ENCODE data around the gene CLEC10A. TPM values are rescaled to one million over a fixed set of nuclear protein-coding genes. Genes with fewer than 3 reads are reported as not detected.

CLEC10A gene
- polyA plus RNA-seq, 3 donors: 0.89 to 2.2 (median 0.92) TPM

Other genes with a start within 250 kb of the CLEC10A start
- 1 to 10 TPM in 1 of 3 donors, under 1 TPM in 2; 0.39 to 1.4 (median 0.70) TPM for gene TEKT1, start 248.5 kb downstream of the CLEC10A start, polyA plus RNA-seq (ENCODE audit: insufficient read length in 3 of 3)
- 1 to 10 TPM; 1.6 to 2.6 (median 2.3) TPM for gene ALOX12, start 84.2 kb downstream of the CLEC10A start, polyA plus RNA-seq (ENCODE audit: insufficient read length in 3 of 3)
- gene RNASEK, start 67.6 kb downstream of the CLEC10A start, polyA plus RNA-seq (ENCODE audit: insufficient read length in 3 of 3): 100 to 1,000 TPM; 162 to 199 (median 190) TPM
- gene BCL6B, start 57.2 kb downstream of the CLEC10A start, polyA plus RNA-seq (ENCODE audit: insufficient read length in 3 of 3): 10 to 100 TPM; 23.7 to 28.0 (median 25.2) TPM
- gene SLC16A13, start 44.2 kb downstream of the CLEC10A start, polyA plus RNA-seq (ENCODE audit: insufficient read length in 3 of 3): 1 to 10 TPM; 3.3 to 4.6 (median 4.5) TPM
- under 1 TPM; 0.52 to 0.67 (median 0.53) TPM for gene SLC16A11, start 36.2 kb downstream of the CLEC10A start, polyA plus RNA-seq (ENCODE audit: insufficient read length in 3 of 3)
- gene ASGR2, start 34.6 kb upstream of the CLEC10A start, polyA plus RNA-seq (ENCODE audit: insufficient read length in 3 of 3): 1 to 10 TPM in 2 of 3 donors, under 1 TPM in 1; 0.89 to 2.6 (median 2.1) TPM
- gene ASGR1, start 99.1 kb upstream of the CLEC10A start, polyA plus RNA-seq (ENCODE audit: insufficient read length in 3 of 3): 10 to 100 TPM in 1 of 3 donors, 1 to 10 TPM in 2; 6.1 to 10.7 (median 7.2) TPM
- gene DLG4, start 139.6 kb upstream of the CLEC10A start, polyA plus RNA-seq (ENCODE audit: insufficient read length in 3 of 3): 10 to 100 TPM; 28.3 to 47.7 (median 37.6) TPM
- 100 to 1,000 TPM; 438 to 579 (median 497) TPM for gene ACADVL, start 139.7 kb upstream of the CLEC10A start, polyA plus RNA-seq (ENCODE audit: insufficient read length in 3 of 3)
- 10 to 100 TPM; 49.8 to 66.7 (median 64.4) TPM for gene DVL2, start 154.3 kb upstream of the CLEC10A start, polyA plus RNA-seq (ENCODE audit: insufficient read length in 3 of 3)
- 10 to 100 TPM; 51.3 to 65.8 (median 53.1) TPM for gene PHF23, start 159.2 kb upstream of the CLEC10A start, polyA plus RNA-seq (ENCODE audit: insufficient read length in 3 of 3)
- gene GABARAP, start 162.2 kb upstream of the CLEC10A start, polyA plus RNA-seq (ENCODE audit: insufficient read length in 3 of 3): 100 to 1,000 TPM; 435 to 476 (median 455) TPM
- 100 to 1,000 TPM; 151 to 152 (median 151) TPM for gene CTDNEP1, start 171.5 kb upstream of the CLEC10A start, polyA plus RNA-seq (ENCODE audit: insufficient read length in 3 of 3)
- 10 to 100 TPM; 51.6 to 63.0 (median 55.1) TPM for gene ELP5, start 172.0 kb upstream of the CLEC10A start, polyA plus RNA-seq (ENCODE audit: insufficient read length in 3 of 3)
- gene CLDN7, start 182.2 kb upstream of the CLEC10A start, polyA plus RNA-seq (ENCODE audit: insufficient read length in 3 of 3): 10 to 100 TPM; 41.1 to 74.2 (median 41.8) TPM
- gene SLC2A4, start 201.5 kb upstream of the CLEC10A start, polyA plus RNA-seq (ENCODE audit: insufficient read length in 3 of 3): 1 to 10 TPM; 1.8 to 2.7 (median 2.5) TPM
- gene YBX2, start 214.4 kb upstream of the CLEC10A start, polyA plus RNA-seq (ENCODE audit: insufficient read length in 3 of 3): 1 to 10 TPM; 3.8 to 5.3 (median 5.2) TPM
- 100 to 1,000 TPM; 313 to 353 (median 324) TPM for gene EIF5A, start 227.4 kb upstream of the CLEC10A start, polyA plus RNA-seq (ENCODE audit: insufficient read length in 3 of 3)
- 100 to 1,000 TPM in 1 of 3 donors, 10 to 100 TPM in 2; 95.6 to 101 (median 97.4) TPM for gene GPS2, start 235.1 kb upstream of the CLEC10A start, polyA plus RNA-seq (ENCODE audit: insufficient read length in 3 of 3)
- gene NEURL4, start 249.1 kb upstream of the CLEC10A start, polyA plus RNA-seq (ENCODE audit: insufficient read length in 3 of 3): 10 to 100 TPM; 30.6 to 38.2 (median 36.1) TPM